PC-3 (cell line): ENCODE results near the gene PKNOX2.

Source experiments
- CTCF ChIP-seq: fragments of 300-600 bp; sonication (generic); conservative IDR thresholded peaks from 2 replicates; pipeline ENCODE4 v1.5.1; 2017; ENCODE audit warnings: antibody characterized with exemption, low read depth, mild to moderate bottlenecking, low read length
- EZH2phosphoT487 ChIP-seq: fragments of 300-600 bp; sonication (generic); IDR thresholded peaks from 2 replicates; pipeline ENCODE4 v1.6.1; 2018; ENCODE audit warnings: mild to moderate bottlenecking, antibody characterized with exemption, low read length, borderline replicate concordance

- TF ChIP-seq CTCF (no peak), EZH2phosphoT487 (no peak)
Observed at GRCh38 chr11:125273519-125274000, 109.0 kb downstream of the PKNOX2 start.
